ENCODE data around the gene KIF26B. TPM values are rescaled to one million over a fixed set of nuclear protein-coding genes. Genes with fewer than 3 reads are reported as not detected.

Gene KIF26B
- total RNA-seq, 1 experiment from 2014 or later = 2.3 TPM

DNA sequence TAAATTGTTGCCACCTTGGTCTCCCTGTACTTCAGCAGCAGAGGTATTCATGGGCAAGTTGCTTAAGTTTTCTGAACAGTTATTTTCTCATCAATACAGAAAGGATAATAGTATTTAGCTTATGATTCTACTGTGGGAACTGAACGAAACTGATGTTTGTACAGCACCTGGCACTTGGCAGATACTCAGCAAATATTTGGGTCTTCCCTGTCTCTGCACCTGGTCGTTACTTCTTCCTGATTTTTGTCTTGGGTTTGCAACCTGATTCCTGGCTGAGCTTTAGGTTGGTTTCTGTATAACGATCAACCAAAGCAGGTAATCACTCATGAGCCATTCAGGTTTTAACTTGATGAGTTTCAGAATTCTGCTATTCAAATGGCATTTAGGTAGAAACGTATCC, 490.6 kb downstream of the KIF26B start:
- no peaks in the 10 kb centered on the region for H3K27me3 ChIP-seq (ENCODE audit: low read length)
- H3K9ac ChIP-seq (ENCODE audit: low read length) = peak overlapping the region; percentile 70
- no peaks in the 10 kb centered on the region for H3K79me2 ChIP-seq (ENCODE audit: low read length)
- H3K4me3 ChIP-seq (ENCODE audit: low read length) = peak overlapping the region; percentile 53
- H3K27ac ChIP-seq (ENCODE audit: low read length) = peak overlapping the region; percentile 93
- H3K4me2 ChIP-seq (ENCODE audit: low read depth, low read length, poor library complexity, severe bottlenecking) = peak overlapping the region; percentile 65
- peaks cover 60% of the 10 kb centered on the region for H3K4me1 ChIP-seq (ENCODE audit: low read length)
- no peak overlapping the region; the same call in 1 of the 2 replicates for H2AFZ ChIP-seq (ENCODE audit: low read length)
- H3K36me3 ChIP-seq (ENCODE audit: insufficient read depth, low read length) = peaks cover 12% of the 10 kb centered on the region; the same call in 1 of the 2 replicates
- DNase-seq = peak; percentile 82
- peaks cover 21% of the 10 kb centered on the region for H3K9me3 ChIP-seq (ENCODE audit: low read length)
- H3K9me2 ChIP-seq (replicated peaks; ENCODE audit: insufficient read depth, low read length) = no peaks in the 10 kb centered on the region
- no peaks in the 10 kb centered on the region for H4K20me1 ChIP-seq (ENCODE audit: insufficient read depth, low read depth, low read length)

DNA sequence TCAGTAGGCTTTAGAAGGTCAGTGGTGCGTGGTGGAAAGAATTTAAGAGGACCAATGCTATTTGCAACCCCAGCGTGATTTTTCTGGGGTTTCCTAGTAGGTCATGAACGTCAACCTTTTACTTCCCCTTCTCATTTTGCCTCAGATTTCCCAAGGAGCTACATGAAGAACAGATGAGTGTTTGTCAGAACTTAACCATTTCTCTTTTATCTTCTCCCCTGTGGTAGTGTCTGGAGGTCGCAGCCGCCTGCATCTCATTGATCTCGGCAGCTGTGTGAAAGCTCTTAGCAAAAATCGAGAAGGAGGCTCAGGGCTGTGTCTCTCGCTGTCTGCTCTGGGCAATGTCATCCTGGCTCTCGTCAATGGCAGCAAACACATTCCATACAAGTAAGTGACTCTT, 491.1 kb downstream of the KIF26B start:
- H3K27me3 ChIP-seq (ENCODE audit: low read length) = no peaks in the 10 kb centered on the region
- H3K9me2 ChIP-seq (replicated peaks; ENCODE audit: insufficient read depth, low read length) = no peaks in the 10 kb centered on the region
- peak; percentile 86 for DNase-seq
- H2AFZ ChIP-seq (ENCODE audit: low read length) = no peak overlapping the region
- peak overlapping the region; percentile 53 for H3K4me3 ChIP-seq (ENCODE audit: low read length)
- H3K36me3 ChIP-seq (ENCODE audit: insufficient read depth, low read length) = peaks cover 11% of the 10 kb centered on the region; the same call in 1 of the 2 replicates
- H3K9ac ChIP-seq (ENCODE audit: low read length) = peak overlapping the region; percentile 70
- H3K9me3 ChIP-seq (ENCODE audit: low read length) = peaks cover 17% of the 10 kb centered on the region
- H3K4me2 ChIP-seq (ENCODE audit: low read depth, low read length, poor library complexity, severe bottlenecking) = peak overlapping the region; percentile 65
- no peaks in the 10 kb centered on the region for H4K20me1 ChIP-seq (ENCODE audit: insufficient read depth, low read depth, low read length)
- H3K27ac ChIP-seq (ENCODE audit: low read length) = peak overlapping the region; percentile 93
- no peaks in the 10 kb centered on the region for H3K79me2 ChIP-seq (ENCODE audit: low read length)
- H3K4me1 ChIP-seq (ENCODE audit: low read length) = peaks cover 65% of the 10 kb centered on the region

DNA sequence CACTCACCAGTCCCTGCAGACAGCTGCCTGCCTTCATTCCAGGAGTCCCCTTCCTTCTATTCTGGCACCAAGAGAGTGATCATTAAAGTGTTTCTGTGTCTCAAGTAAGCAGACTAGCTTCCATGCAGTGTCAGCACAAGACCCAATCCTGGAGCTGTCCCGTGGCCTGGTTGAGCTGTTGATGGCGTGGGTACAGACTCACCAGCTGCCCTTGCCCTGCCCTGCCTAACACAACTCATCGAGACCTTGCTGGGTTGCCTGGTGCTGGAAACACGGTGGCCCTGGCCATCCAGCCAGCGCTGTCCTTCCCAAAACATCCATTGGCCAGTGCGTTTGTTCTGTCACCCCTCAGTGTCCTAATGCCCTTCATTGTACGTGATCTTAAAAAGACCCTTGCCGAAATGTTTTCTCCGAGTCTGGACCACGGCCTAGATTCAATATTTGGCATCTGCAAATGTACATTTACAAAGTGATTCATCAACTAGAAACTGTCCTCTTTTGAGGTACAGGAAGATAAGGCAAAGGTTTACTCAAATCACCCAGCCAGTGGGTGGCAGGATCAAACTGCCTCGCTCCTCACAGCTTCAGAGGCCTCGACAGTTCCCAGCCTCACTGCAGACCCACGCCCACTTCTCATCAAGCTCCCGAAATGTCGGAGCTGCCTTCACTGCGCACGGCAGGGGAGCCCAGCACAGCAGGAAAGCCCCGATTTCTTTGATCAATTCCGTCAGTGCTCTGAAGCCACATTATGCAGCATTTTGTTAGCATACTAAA, 494.2 kb downstream of the KIF26B start:
- Histone ChIP-seq H2AFZ (ENCODE audit: low read length) (no peak overlapping the region), H4K20me1 (ENCODE audit: insufficient read depth, low read depth, low read length) (no peaks in the 10 kb centered on the region), H3K9me2 (replicated peaks; ENCODE audit: insufficient read depth, low read length) (no peaks in the 10 kb centered on the region), H3K4me1 (ENCODE audit: low read length) (peaks cover 89% of the 10 kb centered on the region), H3K9me3 (ENCODE audit: low read length) (no peaks in the 10 kb centered on the region), H3K79me2 (ENCODE audit: low read length) (no peaks in the 10 kb centered on the region), H3K9ac (ENCODE audit: low read length) (peak overlapping the region; percentile 44), H3K36me3 (ENCODE audit: insufficient read depth, low read length) (peaks cover 6% of the 10 kb centered on the region; the same call in 1 of the 2 replicates), H3K4me3 (ENCODE audit: low read length) (peak overlapping the region; percentile 27; the same call in 1 of the 2 replicates), H3K27ac (ENCODE audit: low read length) (peak overlapping the region; percentile 83), H3K27me3 (ENCODE audit: low read length) (no peaks in the 10 kb centered on the region), H3K4me2 (ENCODE audit: low read depth, low read length, poor library complexity, severe bottlenecking) (peak overlapping the region; percentile 47)
- peak; percentile 76 for DNase-seq

DNA sequence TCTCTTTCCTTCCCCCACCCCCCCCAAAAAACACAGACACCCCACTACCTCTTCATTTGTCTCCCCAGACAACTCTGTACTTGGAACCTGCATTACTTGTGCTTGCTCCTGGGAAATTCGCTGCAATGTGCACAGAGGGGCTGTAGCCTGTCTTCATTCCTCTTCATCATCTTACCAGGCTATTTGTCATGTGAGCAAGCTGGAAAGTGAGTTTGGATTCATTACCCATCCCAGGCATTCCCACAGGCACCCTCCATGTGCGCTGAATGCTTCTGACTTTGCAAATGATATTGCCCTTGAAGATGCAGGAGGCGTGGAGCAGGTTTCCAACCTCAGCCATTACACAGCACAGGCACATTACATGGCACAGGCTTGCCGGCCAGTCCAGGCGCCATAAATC, 494.9 kb downstream of the KIF26B start:
- Histone ChIP-seq H3K4me2 (ENCODE audit: low read depth, low read length, poor library complexity, severe bottlenecking) (peak overlapping the region; percentile 47), H3K9ac (ENCODE audit: low read length) (peak overlapping the region; percentile 44), H2AFZ (ENCODE audit: low read length) (no peak overlapping the region), H3K36me3 (ENCODE audit: insufficient read depth, low read length) (peaks cover 6% of the 10 kb centered on the region; the same call in 1 of the 2 replicates), H3K4me3 (ENCODE audit: low read length) (peak overlapping the region; percentile 17; the same call in 1 of the 2 replicates), H4K20me1 (ENCODE audit: insufficient read depth, low read depth, low read length) (no peaks in the 10 kb centered on the region), H3K9me2 (replicated peaks; ENCODE audit: insufficient read depth, low read length) (no peaks in the 10 kb centered on the region), H3K9me3 (ENCODE audit: low read length) (no peaks in the 10 kb centered on the region), H3K79me2 (ENCODE audit: low read length) (no peaks in the 10 kb centered on the region), H3K27me3 (ENCODE audit: low read length) (no peaks in the 10 kb centered on the region), H3K4me1 (ENCODE audit: low read length) (peaks cover 87% of the 10 kb centered on the region), H3K27ac (ENCODE audit: low read length) (peak overlapping the region; percentile 83)
- DNase-seq = no peak

DNA sequence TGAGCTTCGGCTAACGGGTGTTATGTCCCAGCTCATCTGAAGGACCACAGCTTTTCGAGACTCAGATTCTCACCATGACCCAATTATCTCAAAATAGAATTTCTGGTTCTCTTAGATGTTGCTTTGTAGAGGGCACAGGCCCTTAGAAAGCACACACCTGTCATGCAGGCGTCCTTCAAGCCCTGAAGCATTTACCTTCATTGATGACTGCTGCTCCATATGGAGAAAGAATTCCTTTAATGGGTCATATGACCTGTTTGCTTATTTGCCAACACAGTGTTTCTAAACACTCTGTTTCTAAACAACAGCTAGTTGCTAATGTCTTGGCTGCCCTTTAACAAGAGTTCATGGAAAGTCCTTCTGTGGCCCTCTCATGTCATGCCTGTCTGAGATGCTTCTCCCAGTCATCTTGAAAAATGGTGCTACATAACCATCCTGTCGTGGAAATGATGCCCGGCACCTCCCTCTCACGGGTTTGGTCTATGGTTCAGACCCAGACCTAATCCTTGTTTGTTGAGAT, 495.7 kb downstream of the KIF26B start:
- DNase-seq = no peak
- Histone ChIP-seq H3K9me2 (replicated peaks; ENCODE audit: insufficient read depth, low read length) (no peaks in the 10 kb centered on the region), H4K20me1 (ENCODE audit: insufficient read depth, low read depth, low read length) (no peaks in the 10 kb centered on the region), H3K27me3 (ENCODE audit: low read length) (no peaks in the 10 kb centered on the region), H3K79me2 (ENCODE audit: low read length) (no peaks in the 10 kb centered on the region), H3K9ac (ENCODE audit: low read length) (peak overlapping the region; percentile 44), H3K36me3 (ENCODE audit: insufficient read depth, low read length) (peaks cover 6% of the 10 kb centered on the region; the same call in 1 of the 2 replicates), H2AFZ (ENCODE audit: low read length) (no peak overlapping the region), H3K4me2 (ENCODE audit: low read depth, low read length, poor library complexity, severe bottlenecking) (peak overlapping the region; percentile 47), H3K4me3 (ENCODE audit: low read length) (0 out of 2 replicates have a peak overlapping the region, but pooled peaks have one; percentile 17), H3K9me3 (ENCODE audit: low read length) (no peaks in the 10 kb centered on the region), H3K4me1 (ENCODE audit: low read length) (peaks cover 87% of the 10 kb centered on the region), H3K27ac (ENCODE audit: low read length) (peak overlapping the region; percentile 83)

DNA sequence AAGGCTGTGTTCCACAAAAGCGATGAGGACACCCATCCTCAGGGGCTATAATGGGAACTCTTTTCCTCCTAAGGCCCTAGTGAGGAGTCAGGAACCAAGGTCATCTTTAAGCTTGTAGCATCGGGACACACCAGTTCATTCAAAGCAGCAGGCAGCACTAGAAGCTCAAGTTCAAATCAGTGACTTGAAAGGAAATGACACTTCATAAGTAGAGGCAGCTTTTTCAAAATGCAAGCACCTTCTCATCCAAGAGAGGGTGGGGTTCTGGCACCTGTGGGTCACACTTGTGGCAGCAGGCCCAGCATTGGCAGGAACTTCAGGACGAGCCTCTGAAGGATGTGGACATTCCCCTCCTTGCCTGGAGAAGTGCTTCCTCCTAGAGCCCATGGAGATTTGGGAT, 496.3 kb downstream of the KIF26B start:
- no peaks in the 10 kb centered on the region for H3K9me2 ChIP-seq (replicated peaks; ENCODE audit: insufficient read depth, low read length)
- peak overlapping the region; percentile 83 for H3K27ac ChIP-seq (ENCODE audit: low read length)
- H3K4me2 ChIP-seq (ENCODE audit: low read depth, low read length, poor library complexity, severe bottlenecking) = peak overlapping the region; percentile 47
- H3K27me3 ChIP-seq (ENCODE audit: low read length) = no peaks in the 10 kb centered on the region
- no peak overlapping the region for H2AFZ ChIP-seq (ENCODE audit: low read length)
- peaks cover 6% of the 10 kb centered on the region; the same call in 1 of the 2 replicates for H3K36me3 ChIP-seq (ENCODE audit: insufficient read depth, low read length)
- H3K9me3 ChIP-seq (ENCODE audit: low read length) = no peaks in the 10 kb centered on the region
- no peaks in the 10 kb centered on the region for H3K79me2 ChIP-seq (ENCODE audit: low read length)
- no peak overlapping the region for H3K4me3 ChIP-seq (ENCODE audit: low read length)
- DNase-seq = peak; percentile 69
- H4K20me1 ChIP-seq (ENCODE audit: insufficient read depth, low read depth, low read length) = no peaks in the 10 kb centered on the region
- peaks cover 87% of the 10 kb centered on the region for H3K4me1 ChIP-seq (ENCODE audit: low read length)
- peak overlapping the region; percentile 44 for H3K9ac ChIP-seq (ENCODE audit: low read length)

DNA sequence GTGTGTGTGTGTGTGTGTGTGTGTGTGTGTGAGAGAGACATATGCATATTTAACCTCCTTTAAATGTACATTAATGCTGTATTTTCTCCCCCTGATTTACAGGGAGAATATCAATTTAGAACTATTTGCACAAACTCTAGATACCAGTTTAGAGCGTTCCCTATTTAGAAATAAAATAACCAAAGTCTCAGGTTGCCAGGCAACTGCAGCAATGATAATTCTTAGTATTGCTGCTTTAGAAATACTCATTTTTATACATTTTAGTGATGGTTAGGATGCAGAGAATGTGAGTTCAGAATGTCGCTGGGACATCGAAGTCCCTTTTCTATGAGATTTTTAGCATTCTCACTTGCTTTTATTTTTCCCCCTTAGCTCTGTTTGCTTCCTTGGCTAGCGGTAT, 497.3 kb downstream of the KIF26B start:
- Histone ChIP-seq H3K4me2 (ENCODE audit: low read depth, low read length, poor library complexity, severe bottlenecking) (peak overlapping the region; percentile 20), H3K36me3 (ENCODE audit: insufficient read depth, low read length) (peaks cover 6% of the 10 kb centered on the region; the same call in 1 of the 2 replicates), H3K4me1 (ENCODE audit: low read length) (peaks cover 89% of the 10 kb centered on the region), H3K27ac (ENCODE audit: low read length) (peak overlapping the region; percentile 83), H3K4me3 (ENCODE audit: low read length) (no peak overlapping the region), H3K9me3 (ENCODE audit: low read length) (no peaks in the 10 kb centered on the region), H3K79me2 (ENCODE audit: low read length) (no peaks in the 10 kb centered on the region), H3K9ac (ENCODE audit: low read length) (0 out of 2 replicates have a peak overlapping the region, but pooled peaks have one; percentile 44), H2AFZ (ENCODE audit: low read length) (no peak overlapping the region), H3K27me3 (ENCODE audit: low read length) (no peaks in the 10 kb centered on the region), H4K20me1 (ENCODE audit: insufficient read depth, low read depth, low read length) (no peaks in the 10 kb centered on the region), H3K9me2 (replicated peaks; ENCODE audit: insufficient read depth, low read length) (no peaks in the 10 kb centered on the region)
- DNase-seq = no peak
